Peyer's patch (tissue), 4 donors: ENCODE results near the gene MS4A10. TPM values are rescaled to one million over a fixed set of nuclear protein-coding genes. Genes with fewer than 3 reads are reported as not detected.

Experiments
- DNase-seq, 3 donors: peaks; one replicate each; pipeline ENCODE4 v3.0.0-alpha.2; 2017 to 2019
- H3K27ac ChIP-seq, 4 donors: fragments of 200-600 bp; sonication (generic); one replicate each; pipeline ENCODE4 v1.5.1; 2016 to 2019
- H3K27me3 ChIP-seq, 2 donors: fragments of 200-600 bp; sonication (generic); one replicate each; pipeline ENCODE4 v1.5.1; 2019
- H3K36me3 ChIP-seq, 3 donors: fragments of 200-600 bp; sonication (generic); one replicate each; pipeline ENCODE4 v1.5.1; 2016 to 2019
- H3K4me1 ChIP-seq, 4 donors: fragments of 200-600 bp; sonication (generic); one replicate each; pipeline ENCODE4 v1.5.1; 2016 to 2019
- H3K4me3 ChIP-seq, 4 donors: fragments of 200-600 bp; sonication (generic); 1 replicate in 3 of 4; 2 replicates in 1 of 4; pipeline ENCODE4 v1.5.1; 2016 to 2019; ENCODE audit warnings: mild to moderate bottlenecking in 1 of 4
- H3K9me3 ChIP-seq, 4 donors: fragments of 200-600 bp; sonication (generic); one replicate each; pipeline ENCODE4 v1.5.1; 2016 to 2019; ENCODE audit warnings: mild to moderate bottlenecking in 1 of 4
- CTCF ChIP-seq, 6 experiments: fragments of 450-650 bp in 4 of 6; fragments of 200-600 bp in 2 of 6; sonication (generic) in 1 of 6; IDR thresholded peaks; one replicate each; pipeline ENCODE4 v1.5.1; 2017 to 2019; ENCODE audit warnings: antibody characterized with exemption in 6 of 6, mild to moderate bottlenecking in 3 of 6, moderate library complexity in 1 of 6
- POLR2A ChIP-seq, 2 donors: fragments of 450-650 bp; IDR thresholded peaks; one replicate each; pipeline ENCODE4 v1.5.1; 2017; ENCODE audit warnings: antibody characterized with exemption in 2 of 2, mild to moderate bottlenecking in 2 of 2, moderate library complexity in 2 of 2
- total RNA-seq, 4 donors: library from RNA; depleted of rRNA; stranded (reverse); fragments of >200 nt; gene quantifications; one replicate each; pipeline ENCODE4 v1.1.0, GENCODE V29; 2016

MS4A10 gene
- total RNA-seq, 4 donors from 2014 or later = 5.0 to 338 (median 221) TPM

- TF ChIP-seq POLR2A (IDR thresholded peaks at IDR 0.05) (no peak), CTCF (IDR thresholded peaks at IDR 0.05) (no peak)
- Histone ChIP-seq H3K27me3 (no peaks in the 10 kb centered on the region), H3K9me3 (no peaks in the 10 kb centered on the region), H3K36me3 (peaks cover 0 to 35% (median 0%) of the 10 kb centered on the region in 3 donors), H3K27ac (no peak overlapping the region), H3K4me3 (no peak overlapping the region), H3K4me1 (peaks cover 0 to 30% (median 3%) of the 10 kb centered on the region in 4 donors)
- no peak for DNase-seq
These were observed 62.8 kb downstream of the MS4A10 start for GRCh38 chr11:60847896-60848295.

GRCh38 chr11:60848714-60849151 lies 63.6 kb downstream of the MS4A10 start:
- H3K36me3 ChIP-seq = peaks cover 0 to 36% (median 0%) of the 10 kb centered on the region in 3 donors
- TF ChIP-seq CTCF (IDR thresholded peaks at IDR 0.05) (no peak), POLR2A (IDR thresholded peaks at IDR 0.05) (no peak)
- DNase-seq = no peak

GRCh38 chr11:60849641-60850520 lies 64.7 kb downstream of the MS4A10 start:
- no peak overlapping the region for H3K27ac ChIP-seq
- H3K27me3 ChIP-seq = no peaks in the 10 kb centered on the region
- no peak overlapping the region for H3K4me3 ChIP-seq
- peaks cover 0 to 36% (median 0%) of the 10 kb centered on the region in 3 donors for H3K36me3 ChIP-seq
- peaks cover 0 to 10% (median 0%) of the 10 kb centered on the region in 4 donors for H3K4me1 ChIP-seq
- no peaks in the 10 kb centered on the region for H3K9me3 ChIP-seq
- DNase-seq = no peak
- TF ChIP-seq POLR2A (IDR thresholded peaks at IDR 0.05) = no peak
- no peak for TF ChIP-seq CTCF (IDR thresholded peaks at IDR 0.05)

More at GRCh38 chr11:60848714-60849151, 63.6 kb downstream of the MS4A10 start:
- Histone ChIP-seq H3K9me3 (no peaks in the 10 kb centered on the region), H3K27ac (no peak overlapping the region), H3K4me1 (peaks cover 0 to 22% (median 0%) of the 10 kb centered on the region in 4 donors), H3K4me3 (no peak overlapping the region), H3K27me3 (no peaks in the 10 kb centered on the region)

Other genes with a start within 250 kb of the MS4A10 start
- 100 to 1,000 TPM in 3 of 4 donors, 10 to 100 TPM in 1; 13.2 to 541 (median 356) TPM for gene MS4A8, start 85.7 kb upstream of the MS4A10 start, total RNA-seq
- gene MS4A18, start 60.6 kb upstream of the MS4A10 start, total RNA-seq = 1 to 10 TPM in 1 of 4 donors, not detected in 3; 2.4 TPM
- gene MS4A15, start 28.5 kb upstream of the MS4A10 start, total RNA-seq = 1 to 10 TPM in 1 of 4 donors, under 1 TPM in 1, not detected in 2; 0.54 to 1.6 TPM
- gene CCDC86, start 56.8 kb downstream of the MS4A10 start, total RNA-seq = 10 to 100 TPM in 2 of 4 donors, 1 to 10 TPM in 2; 8.7 to 33.0 (median 12.4) TPM
- 10 to 100 TPM in 1 of 4 donors, 1 to 10 TPM in 3; 1.5 to 18.2 (median 2.6) TPM for gene PTGDR2, start 70.6 kb downstream of the MS4A10 start, total RNA-seq
- gene ZP1, start 82.2 kb downstream of the MS4A10 start, total RNA-seq = 1 to 10 TPM in 1 of 4 donors, not detected in 3; 2.1 TPM
- 10 to 100 TPM; 36.1 to 53.4 (median 46.5) TPM for gene PRPF19, start 121.3 kb downstream of the MS4A10 start, total RNA-seq
- 10 to 100 TPM; 26.3 to 40.5 (median 36.6) TPM for gene TMEM109, start 128.8 kb downstream of the MS4A10 start, total RNA-seq
- 10 to 100 TPM in 1 of 4 donors, 1 to 10 TPM in 3; 1.6 to 28.9 (median 4.0) TPM for gene TMEM132A, start 139.1 kb downstream of the MS4A10 start, total RNA-seq
- gene SLC15A3, start 166.8 kb downstream of the MS4A10 start, total RNA-seq = 10 to 100 TPM in 1 of 4 donors, 1 to 10 TPM in 3; 3.7 to 61.9 (median 8.8) TPM
- gene CD6, start 186.3 kb downstream of the MS4A10 start, total RNA-seq = 10 to 100 TPM in 1 of 4 donors, 1 to 10 TPM in 3; 3.3 to 15.7 (median 4.7) TPM